AG09319 (cell line): ENCODE data around the gene OR10V1.

Experiments
- DNase-seq: peaks from one replicate; pipeline ENCODE4 v3.0.0-alpha.2; 2010; ENCODE audit warnings: low read depth; ENCODE audit errors: extremely low read depth
- TF ChIP-seq, protein P1 (sequence below): IDR thresholded peaks from 2 replicates; pipeline ENCODE4 v1.5.1; 2011; ENCODE audit warnings: low read depth, mild to moderate bottlenecking, inconsistent platforms, low read length, moderate library complexity

OR10V1 gene, protein sequence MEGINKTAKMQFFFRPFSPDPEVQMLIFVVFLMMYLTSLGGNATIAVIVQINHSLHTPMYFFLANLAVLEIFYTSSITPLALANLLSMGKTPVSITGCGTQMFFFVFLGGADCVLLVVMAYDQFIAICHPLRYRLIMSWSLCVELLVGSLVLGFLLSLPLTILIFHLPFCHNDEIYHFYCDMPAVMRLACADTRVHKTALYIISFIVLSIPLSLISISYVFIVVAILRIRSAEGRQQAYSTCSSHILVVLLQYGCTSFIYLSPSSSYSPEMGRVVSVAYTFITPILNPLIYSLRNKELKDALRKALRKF

GRCh38 chr11:59713745-59714144 lies at the start of gene OR10V1:
TSS of gene OR10V1 (minus strand) at chr11:59713845. CDS start at chr11:59713845, 0 bp downstream.
- TF ChIP-seq, protein P1, sequence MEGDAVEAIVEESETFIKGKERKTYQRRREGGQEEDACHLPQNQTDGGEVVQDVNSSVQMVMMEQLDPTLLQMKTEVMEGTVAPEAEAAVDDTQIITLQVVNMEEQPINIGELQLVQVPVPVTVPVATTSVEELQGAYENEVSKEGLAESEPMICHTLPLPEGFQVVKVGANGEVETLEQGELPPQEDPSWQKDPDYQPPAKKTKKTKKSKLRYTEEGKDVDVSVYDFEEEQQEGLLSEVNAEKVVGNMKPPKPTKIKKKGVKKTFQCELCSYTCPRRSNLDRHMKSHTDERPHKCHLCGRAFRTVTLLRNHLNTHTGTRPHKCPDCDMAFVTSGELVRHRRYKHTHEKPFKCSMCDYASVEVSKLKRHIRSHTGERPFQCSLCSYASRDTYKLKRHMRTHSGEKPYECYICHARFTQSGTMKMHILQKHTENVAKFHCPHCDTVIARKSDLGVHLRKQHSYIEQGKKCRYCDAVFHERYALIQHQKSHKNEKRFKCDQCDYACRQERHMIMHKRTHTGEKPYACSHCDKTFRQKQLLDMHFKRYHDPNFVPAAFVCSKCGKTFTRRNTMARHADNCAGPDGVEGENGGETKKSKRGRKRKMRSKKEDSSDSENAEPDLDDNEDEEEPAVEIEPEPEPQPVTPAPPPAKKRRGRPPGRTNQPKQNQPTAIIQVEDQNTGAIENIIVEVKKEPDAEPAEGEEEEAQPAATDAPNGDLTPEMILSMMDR = no peak
- no peak for DNase-seq

- TF ChIP-seq, protein P1 = no peak
- DNase-seq = no peak
Measured at GRCh38 chr11:59761993-59762392, 48.3 kb upstream of the OR10V1 start.

- DNase-seq = no peak
- TF ChIP-seq, protein P1 = no peak
Measured at GRCh38 chr11:59760771-59761170, 47.1 kb upstream of the OR10V1 start.

GRCh38 chr11:59759900-59760299 lies 46.3 kb upstream of the OR10V1 start:
- no peak for DNase-seq
- TF ChIP-seq, protein P1 = no peak

DNA sequence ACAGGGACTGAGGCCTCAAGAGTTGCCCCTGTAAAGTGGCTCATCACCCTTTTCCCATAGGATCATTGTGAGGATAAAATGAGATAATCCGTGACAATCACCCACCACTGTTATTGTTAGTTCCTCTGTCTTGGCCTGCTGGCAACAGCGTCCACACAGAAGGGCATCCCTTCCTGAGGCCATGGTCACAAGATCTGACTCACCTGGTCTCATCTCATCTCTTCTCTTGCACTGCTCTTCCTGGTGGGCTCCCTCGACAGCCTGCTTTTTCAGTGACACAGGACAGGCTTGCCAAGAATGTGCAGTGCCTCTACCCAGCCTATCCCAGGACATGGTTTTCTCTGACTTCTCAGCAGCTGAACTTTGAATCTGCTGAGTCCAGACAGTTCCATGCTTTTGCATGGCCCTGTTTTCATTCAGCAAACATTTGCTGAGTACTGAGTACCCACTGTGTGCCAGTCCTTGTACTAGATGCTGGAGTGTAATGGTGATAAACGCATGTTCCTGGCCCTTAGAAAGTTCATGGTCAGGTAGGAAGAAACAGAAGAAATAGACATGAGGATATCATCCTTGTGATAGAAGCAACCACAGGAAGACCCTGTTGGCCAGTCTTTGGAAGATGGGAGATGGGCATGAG lies 44.9 kb upstream of the OR10V1 start:
- TF ChIP-seq, protein P1 = no peak
- DNase-seq = no peak

DNA sequence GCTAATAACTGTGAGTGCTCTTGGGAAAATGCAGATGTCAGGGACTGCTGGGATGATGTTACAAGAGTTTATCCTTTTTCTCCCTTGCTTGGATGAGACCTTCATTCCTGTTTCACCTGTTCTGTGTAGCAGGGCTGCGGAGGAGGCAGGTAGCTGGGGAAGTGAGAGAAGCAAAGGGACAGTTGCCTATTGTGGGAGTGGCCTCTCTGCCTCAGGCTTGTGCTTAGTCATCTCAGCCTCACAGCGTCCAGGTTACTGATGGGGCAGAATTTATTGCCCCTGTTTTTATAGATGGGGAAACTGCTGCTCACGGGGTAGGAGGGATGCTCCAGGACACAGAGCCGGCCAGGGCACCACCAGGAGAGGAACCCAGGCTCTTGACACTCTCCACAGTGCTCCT lies 43.2 kb upstream of the OR10V1 start:
- TF ChIP-seq, protein P1 = no peak
- DNase-seq = no peak

DNA sequence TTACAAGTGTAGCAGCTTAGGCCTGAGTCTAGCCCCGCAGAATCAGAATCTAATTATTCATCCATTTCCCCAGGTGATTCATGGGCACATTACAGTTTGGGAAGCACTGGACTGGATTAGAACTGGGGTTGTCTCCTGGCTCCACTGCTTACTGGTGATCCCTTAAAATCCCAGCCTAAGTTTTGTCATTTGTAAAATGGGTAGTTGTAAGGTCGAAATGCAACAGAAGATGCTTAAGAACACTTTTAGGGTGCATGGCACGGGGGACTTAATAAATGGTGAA lies 42.9 kb upstream of the OR10V1 start:
- TF ChIP-seq, protein P1 = no peak

More for the DNA sequence above, 42.9 kb upstream of the OR10V1 start:
- DNase-seq = no peak
